ENCODE data around the gene GCNT1.

- no peak for TF ChIP-seq POLR2A (IDR thresholded peaks at IDR 0.05)
- no peak for TF ChIP-seq CTCF (IDR thresholded peaks at IDR 0.05)
Measured at GRCh38 chr9:76534026-76534425, 75.0 kb downstream of the GCNT1 start.

Measured in lower leg skin (tissue), 3 donors.